GM08714 (cell line): ENCODE measurements around the gene NSFL1C.

Experiments
- H3K4me3 ChIP-seq: fragments of 200-500 bp; sonication (Bioruptor generic); 2 replicates; pipeline ENCODE4 v1.5.1; 2014; ENCODE audit warnings: mild to moderate bottlenecking, low read length, inconsistent platforms
- ZNF274 ChIP-seq: IDR thresholded peaks from 2 replicates; pipeline ENCODE4 v1.6.1; 2012; ENCODE audit warnings: mild to moderate bottlenecking, low read depth, low read length

NSFL1C gene

GRCh38 chr20:1456300-1456699 lies 10.3 kb downstream of the NSFL1C start:
- TF ChIP-seq ZNF274: no peak
- no peak overlapping the region for H3K4me3 ChIP-seq

GRCh38 chr20:1450926-1451491 lies 15.6 kb downstream of the NSFL1C start:
- no peak for TF ChIP-seq ZNF274
- H3K4me3 ChIP-seq: no peak overlapping the region

- TF ChIP-seq ZNF274: no peak
- H3K4me3 ChIP-seq: no peak overlapping the region
Observed at GRCh38 chr20:1449370-1449769, 17.3 kb downstream of the NSFL1C start.

DNA sequence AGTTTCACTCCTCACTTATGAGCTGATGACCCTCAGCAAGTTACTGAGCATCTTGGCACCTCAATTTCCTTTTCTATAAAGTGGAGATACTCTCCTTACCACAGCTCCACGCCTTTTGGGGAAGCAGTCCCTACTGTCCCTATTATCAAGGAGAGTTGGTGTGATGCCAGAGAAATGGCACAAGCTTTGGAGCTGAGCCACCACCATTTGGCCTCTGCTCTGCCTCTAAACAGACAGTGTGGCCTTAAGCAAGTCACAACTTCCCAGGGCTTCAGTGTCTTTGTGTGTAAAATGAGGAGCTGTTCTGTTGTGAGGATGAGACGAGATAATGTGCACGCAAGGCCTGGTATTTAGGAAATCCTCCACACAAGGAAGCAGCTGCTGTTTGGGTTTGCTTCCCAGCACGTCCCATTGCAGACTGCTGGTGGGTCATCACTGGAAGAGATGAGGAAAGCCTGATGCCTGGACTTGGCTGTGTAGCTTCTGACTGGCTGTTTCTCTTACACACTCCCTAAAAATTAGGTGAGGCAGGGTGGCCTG lies 18.5 kb downstream of the NSFL1C start:
- no peak for TF ChIP-seq ZNF274
- H3K4me3 ChIP-seq: no peak overlapping the region

GRCh38 chr20:1446536-1446935 lies 20.1 kb downstream of the NSFL1C start:
- no peak overlapping the region for H3K4me3 ChIP-seq
- no peak for TF ChIP-seq ZNF274

DNA sequence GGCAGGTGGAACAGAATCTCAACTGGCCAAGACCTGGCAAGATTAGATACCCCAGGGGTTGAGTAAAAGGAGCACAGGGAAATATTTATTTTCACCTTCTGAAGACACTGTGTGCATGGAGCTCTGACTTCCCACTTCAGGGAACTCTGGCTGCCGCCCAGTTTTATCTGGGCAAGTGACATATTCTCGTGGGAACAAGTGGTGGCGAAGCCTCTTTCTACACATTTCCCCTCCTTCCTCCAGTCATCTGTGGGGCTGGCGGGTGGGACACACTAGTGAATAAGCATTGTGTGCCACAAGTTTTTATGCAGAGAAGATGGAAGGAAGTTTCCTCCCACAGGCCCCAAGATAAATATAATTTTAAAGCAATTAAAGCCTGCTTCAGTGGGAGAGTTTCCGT lies 23.6 kb downstream of the NSFL1C start:
- no peak overlapping the region for H3K4me3 ChIP-seq
- TF ChIP-seq ZNF274: no peak

- H3K4me3 ChIP-seq: no peak overlapping the region
- no peak for TF ChIP-seq ZNF274
Observed at GRCh38 chr20:1442304-1442703, 24.3 kb downstream of the NSFL1C start.

DNA sequence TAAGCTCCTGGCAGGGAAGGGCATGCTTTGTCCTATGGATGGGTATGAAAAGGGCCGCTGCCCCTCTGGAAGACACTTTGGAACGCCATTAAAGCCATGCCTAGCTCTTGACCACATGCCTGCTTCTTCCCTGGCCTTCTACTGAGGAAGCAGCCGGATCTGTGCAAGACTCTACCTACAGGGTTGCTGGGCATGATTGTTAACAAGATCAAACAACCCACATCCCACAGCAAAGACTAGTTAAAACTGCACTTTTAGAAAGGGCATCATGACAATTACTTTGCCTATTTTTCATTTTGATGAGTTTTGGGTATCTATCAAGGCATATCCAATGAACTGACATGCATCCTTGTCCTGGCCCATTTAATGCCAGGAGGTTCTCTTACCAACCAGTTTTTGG lies 25.5 kb downstream of the NSFL1C start:
- no peak for TF ChIP-seq ZNF274

GRCh38 chr20:1440024-1440423 lies 26.6 kb downstream of the NSFL1C start:
- H3K4me3 ChIP-seq: no peak overlapping the region
- no peak for TF ChIP-seq ZNF274

More for the DNA sequence above, 25.5 kb downstream of the NSFL1C start:
- no peak overlapping the region for H3K4me3 ChIP-seq

GRCh38 chr20:1438361-1438760 lies 28.3 kb downstream of the NSFL1C start:
- no peak overlapping the region for H3K4me3 ChIP-seq
- no peak for TF ChIP-seq ZNF274

DNA sequence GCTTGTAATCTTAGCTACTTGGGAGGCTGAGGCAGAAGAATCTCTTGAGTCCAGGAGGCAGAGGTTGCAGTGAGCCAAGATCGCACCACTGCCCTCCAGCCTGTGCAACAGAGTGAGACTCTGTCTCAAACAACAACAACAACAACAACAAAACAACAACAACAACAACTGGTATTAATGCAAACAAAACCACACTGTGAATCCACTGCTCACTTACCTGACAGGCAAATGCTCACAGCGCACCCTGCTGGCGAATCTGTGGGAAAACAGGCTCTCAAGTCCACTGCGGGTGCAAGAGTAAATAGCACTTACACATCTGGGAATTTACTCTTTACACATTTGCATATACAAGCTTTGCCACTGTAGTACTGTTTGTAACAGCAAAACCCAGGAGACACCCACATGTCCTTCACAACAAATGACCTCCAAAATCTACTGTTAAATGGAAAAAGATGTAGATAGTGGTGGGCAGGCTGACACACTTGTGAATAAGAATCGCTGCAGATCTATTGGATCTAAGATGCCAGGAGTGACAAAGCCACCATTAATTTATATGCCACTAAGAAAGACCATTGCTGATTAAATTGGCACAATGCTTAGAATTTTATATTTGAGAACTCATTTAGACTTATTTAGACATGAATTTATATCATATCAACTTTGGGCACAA lies 29.3 kb downstream of the NSFL1C start:
- no peak for TF ChIP-seq ZNF274

DNA sequence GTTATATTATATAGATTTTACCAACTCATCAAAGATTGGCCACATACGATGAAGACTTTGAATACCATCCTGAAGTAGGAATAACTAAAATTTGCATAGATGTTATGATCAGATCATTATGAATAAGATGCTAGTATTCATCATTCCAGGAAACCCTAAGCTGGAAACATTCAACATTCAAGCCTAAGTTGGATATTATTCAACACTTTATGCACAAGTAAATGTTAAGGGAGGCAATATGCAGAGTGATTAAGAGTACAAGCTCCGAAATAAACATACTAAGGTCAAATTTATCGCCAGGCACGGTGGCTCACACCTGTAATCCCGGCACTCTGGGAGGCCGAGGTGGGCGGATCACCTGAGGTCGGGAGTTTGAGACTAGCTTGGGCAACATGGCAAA lies 30.4 kb downstream of the NSFL1C start:
- no peak overlapping the region for H3K4me3 ChIP-seq
- TF ChIP-seq ZNF274: no peak

More for the DNA sequence above, 29.3 kb downstream of the NSFL1C start:
- H3K4me3 ChIP-seq: no peak overlapping the region

- H3K4me3 ChIP-seq: no peak overlapping the region
- no peak for TF ChIP-seq ZNF274
Observed at GRCh38 chr20:1435337-1435699, 31.3 kb downstream of the NSFL1C start.

- H3K4me3 ChIP-seq: no peak overlapping the region
- no peak for TF ChIP-seq ZNF274
Observed at GRCh38 chr20:1434571-1435336, 31.9 kb downstream of the NSFL1C start.

DNA sequence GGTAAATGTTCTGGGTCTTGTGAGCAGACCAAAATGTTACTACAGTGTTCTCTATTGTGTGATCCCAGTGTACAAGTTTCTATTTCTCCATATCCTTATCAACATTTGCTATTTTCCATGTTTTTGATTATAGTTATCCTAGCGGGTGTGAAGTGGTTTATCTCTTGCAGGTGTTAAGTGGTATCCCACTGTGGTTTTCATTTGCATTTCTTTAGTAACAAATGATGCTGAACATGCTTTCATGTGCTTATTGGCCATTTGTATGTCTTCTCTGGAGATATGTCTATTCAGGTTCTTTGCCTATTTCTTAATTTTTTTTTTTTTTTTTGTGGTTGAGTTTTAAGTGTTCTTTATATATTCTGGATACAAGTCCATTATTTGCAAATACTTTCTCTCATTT lies 35.5 kb downstream of the NSFL1C start:
- no peak for TF ChIP-seq ZNF274
- no peak overlapping the region for H3K4me3 ChIP-seq

- TF ChIP-seq ZNF274: no peak
- no peak overlapping the region for H3K4me3 ChIP-seq
Observed at GRCh38 chr20:1430004-1430451, 36.6 kb downstream of the NSFL1C start.
